Trophoblast cell (in vitro differentiated cells and primary cell): ENCODE measurements around the gene CSF2.

ENCODE experiments used
- DNase-seq, 2 donors: peaks; one replicate each; pipeline ENCODE4 v3.0.0-alpha.2; 2016
- H2AFZ ChIP-seq: 2 replicates; pipeline ENCODE4 v1.6.1; 2013; ENCODE audit warnings: low read length, moderate library complexity, mild to moderate bottlenecking; ENCODE audit not compliant: insufficient read depth, poor library complexity
- H2AK5ac ChIP-seq: 2 replicates; pipeline ENCODE4 v1.6.1; 2013; ENCODE audit warnings: mild to moderate bottlenecking, low read length
- H2BK120ac ChIP-seq: 2 replicates; pipeline ENCODE4 v1.6.1; 2013; ENCODE audit warnings: low read length, mild to moderate bottlenecking, moderate library complexity; ENCODE audit not compliant: insufficient read depth, poor library complexity
- H2BK12ac ChIP-seq: 2 replicates; pipeline ENCODE4 v1.6.1; 2013; ENCODE audit warnings: mild to moderate bottlenecking, low read length, moderate library complexity
- H2BK5ac ChIP-seq: 2 replicates; pipeline ENCODE4 v1.6.1; 2013; ENCODE audit warnings: low read length, low read depth, moderate library complexity, mild to moderate bottlenecking; ENCODE audit not compliant: poor library complexity
- H3K14ac ChIP-seq: 2 replicates; pipeline ENCODE4 v1.6.1; 2013; ENCODE audit warnings: mild to moderate bottlenecking, low read length
- H3K18ac ChIP-seq: 2 replicates; pipeline ENCODE4 v1.6.1; 2013; ENCODE audit warnings: mild to moderate bottlenecking, low read length
- H3K23ac ChIP-seq: 2 replicates; pipeline ENCODE4 v1.6.1; 2013; ENCODE audit warnings: low read length
- H3K27ac ChIP-seq: 2 replicates; pipeline ENCODE4 v1.5.1; 2013; ENCODE audit warnings: low read depth, mild to moderate bottlenecking, inconsistent platforms, low read length, moderate library complexity
- H3K27me3 ChIP-seq: 2 replicates; pipeline ENCODE4 v1.6.1; 2013; ENCODE audit warnings: inconsistent platforms, mild to moderate bottlenecking, low read length, moderate library complexity; ENCODE audit not compliant: insufficient read depth
- H3K36me3 ChIP-seq, 2 experiments: 1 replicate in 1 of 2; 2 replicates in 1 of 2; pipeline ENCODE4 v1.6.1; 2013; ENCODE audit warnings: low read length in 2 of 2, mild to moderate bottlenecking in 2 of 2, moderate library complexity in 1 of 2; ENCODE audit not compliant: insufficient read depth in 2 of 2, control insufficient read depth in 1 of 2
- H3K4ac ChIP-seq: 2 replicates; pipeline ENCODE4 v1.6.1; 2013; ENCODE audit warnings: low read depth, mild to moderate bottlenecking, low read length, moderate library complexity
- H3K4me1 ChIP-seq, 2 experiments: 1 replicate in 1 of 2; 2 replicates in 1 of 2; pipeline ENCODE4 v1.6.1; 2013; ENCODE audit warnings: low read length in 2 of 2, mild to moderate bottlenecking in 2 of 2, moderate library complexity in 1 of 2; ENCODE audit not compliant: insufficient read depth in 2 of 2, control insufficient read depth in 1 of 2
- H3K4me2 ChIP-seq: 2 replicates; pipeline ENCODE4 v1.6.1; 2013; ENCODE audit warnings: inconsistent platforms, mild to moderate bottlenecking, low read length, moderate library complexity
- H3K4me3 ChIP-seq: 2 replicates; pipeline ENCODE4 v1.5.1; 2013; ENCODE audit warnings: mild to moderate bottlenecking, low read depth, low read length, inconsistent platforms
- H3K79me1 ChIP-seq: one replicate; pipeline ENCODE4 v1.6.1; 2013; ENCODE audit warnings: low read length
- H3K79me2 ChIP-seq: 2 replicates; pipeline ENCODE4 v1.6.1; 2013; ENCODE audit warnings: low read length, mild to moderate bottlenecking; ENCODE audit not compliant: control insufficient read depth, insufficient read depth, poor library complexity
- H3K9ac ChIP-seq: 2 replicates; pipeline ENCODE4 v1.6.1; 2013; ENCODE audit warnings: mild to moderate bottlenecking, low read length
- H3K9me3 ChIP-seq: 2 replicates; pipeline ENCODE4 v1.6.1; 2013; ENCODE audit warnings: low read depth, mild to moderate bottlenecking, control low read depth, inconsistent platforms, low read length; ENCODE audit not compliant: insufficient read depth
- H4K12ac ChIP-seq: 2 replicates; pipeline ENCODE4 v1.6.1; 2013; ENCODE audit warnings: low read depth, mild to moderate bottlenecking, low read length, moderate library complexity
- H4K8ac ChIP-seq: 2 replicates; pipeline ENCODE4 v1.6.1; 2013; ENCODE audit warnings: low read depth, mild to moderate bottlenecking, low read length, moderate library complexity
- H4K91ac ChIP-seq: one replicate; pipeline ENCODE4 v1.6.1; 2013; ENCODE audit warnings: low read depth, mild to moderate bottlenecking, low read length, moderate library complexity
- WGBS: extraction: QIAGEN DNeasy Blood & Tissue Kit; methylation state at CpG from one replicate; pipeline ENCODE4 v1.1.7; 2013; ENCODE audit warnings: missing lambda C conversion rate; ENCODE audit not compliant: insufficient read length, insufficient coverage; ENCODE audit errors: extremely low coverage; 5-methylcytosine and 5-hydroxymethylcytosine counted together

Gene CSF2

DNA sequence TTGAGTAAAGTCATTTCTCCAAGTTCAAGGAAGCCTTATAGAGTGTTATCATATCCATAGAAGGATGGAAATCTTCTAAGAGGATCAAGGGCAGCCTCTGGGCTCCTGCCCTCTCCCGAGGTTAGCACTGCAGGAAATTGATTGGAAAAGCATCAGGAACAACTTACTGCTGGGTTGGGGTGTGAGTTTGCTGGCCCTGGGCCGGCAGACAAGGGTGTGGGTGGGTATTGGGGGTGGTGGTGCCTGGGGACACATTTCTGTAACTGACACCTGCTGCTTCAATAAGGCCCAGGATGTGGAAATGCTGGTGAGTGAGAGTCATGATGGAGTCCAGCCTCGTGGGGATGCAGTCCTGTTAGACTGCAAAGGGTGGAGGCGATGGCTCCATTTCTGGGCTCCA is 5.5 kb downstream of the CSF2 start:
- Histone ChIP-seq H4K91ac (no peak overlapping the region), H4K8ac (no peak overlapping the region), H3K4me2 (no peak overlapping the region), H3K4ac (no peak overlapping the region), H2BK12ac (no peak overlapping the region), H2AFZ (no peak overlapping the region), H3K4me3 (no peak overlapping the region), H3K4me1 (no peaks in the 10 kb centered on the region), H3K9me3 (no peaks in the 10 kb centered on the region), H3K27ac (no peak overlapping the region), H3K36me3 (no peaks in the 10 kb centered on the region), H2AK5ac (no peak overlapping the region), H3K23ac (no peak overlapping the region), H3K9ac (no peak overlapping the region), H3K14ac (no peak overlapping the region), H2BK120ac (no peak overlapping the region), H3K79me1 (no peaks in the 10 kb centered on the region), H3K27me3 (no peaks in the 10 kb centered on the region), H3K18ac (no peak overlapping the region), H4K12ac (no peak overlapping the region), H3K79me2 (no peaks in the 10 kb centered on the region), H2BK5ac (no peak overlapping the region)
- no peak for DNase-seq
- no CpG with 5 or more reads among the region's 4 CpGs for WGBS

- Histone ChIP-seq H4K91ac (no peak overlapping the region), H3K27me3 (no peaks in the 10 kb centered on the region), H3K4me1 (no peaks in the 10 kb centered on the region), H3K18ac (no peak overlapping the region), H3K4me3 (no peak overlapping the region), H3K27ac (no peak overlapping the region), H2AK5ac (no peak overlapping the region), H4K8ac (no peak overlapping the region), H3K4ac (no peak overlapping the region), H3K9me3 (no peaks in the 10 kb centered on the region), H2BK5ac (no peak overlapping the region), H3K36me3 (no peaks in the 10 kb centered on the region), H2AFZ (no peak overlapping the region), H2BK120ac (no peak overlapping the region), H3K9ac (no peak overlapping the region), H3K79me1 (no peaks in the 10 kb centered on the region), H3K79me2 (no peaks in the 10 kb centered on the region), H3K4me2 (no peak overlapping the region), H4K12ac (no peak overlapping the region), H3K23ac (no peak overlapping the region), H2BK12ac (no peak overlapping the region), H3K14ac (no peak overlapping the region)
- WGBS: no CpG with 5 or more reads among the region's 3 CpGs
- no peak for DNase-seq
Observed at GRCh38 chr5:132079619-132080018, 6.0 kb downstream of the CSF2 start.

DNA sequence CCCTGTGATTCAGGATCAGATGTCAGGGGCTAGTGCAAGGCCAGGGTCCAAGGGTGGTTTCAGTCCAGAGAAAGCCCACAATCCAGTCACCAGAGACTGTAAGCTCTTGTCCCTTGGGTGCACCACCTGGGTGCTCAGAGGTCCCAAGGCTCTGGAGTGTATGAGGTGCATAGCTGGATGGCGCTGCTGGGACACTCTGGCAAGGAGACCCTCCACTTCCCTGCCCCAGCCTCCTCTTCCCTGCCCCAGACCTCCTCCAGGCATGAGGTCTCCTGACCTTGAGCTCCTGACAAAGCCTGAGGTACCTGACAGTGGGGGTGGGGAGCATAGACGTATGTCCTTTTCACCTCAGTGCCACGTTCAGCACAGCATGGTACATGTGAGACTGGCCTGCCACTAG is 7.0 kb downstream of the CSF2 start:
- no peak overlapping the region for H3K27ac ChIP-seq
- no CpG with 5 or more reads among the region's 3 CpGs for WGBS
- H3K23ac ChIP-seq: no peak overlapping the region
- no peak overlapping the region for H2AK5ac ChIP-seq
- H3K36me3 ChIP-seq: no peaks in the 10 kb centered on the region
- no peak overlapping the region for H4K8ac ChIP-seq
- no peak overlapping the region for H3K9ac ChIP-seq
- H3K79me2 ChIP-seq: no peaks in the 10 kb centered on the region
- no peak overlapping the region for H3K4me3 ChIP-seq
- no peak overlapping the region for H4K12ac ChIP-seq
- H2AFZ ChIP-seq: no peak overlapping the region
- no peaks in the 10 kb centered on the region for H3K4me1 ChIP-seq
- H3K4me2 ChIP-seq: no peak overlapping the region
- H3K27me3 ChIP-seq: no peaks in the 10 kb centered on the region
- H3K4ac ChIP-seq: no peak overlapping the region
- no peak overlapping the region for H2BK5ac ChIP-seq
- H3K79me1 ChIP-seq: no peaks in the 10 kb centered on the region
- no peak for DNase-seq
- no peak overlapping the region for H3K14ac ChIP-seq
- no peak overlapping the region for H2BK12ac ChIP-seq
- H3K9me3 ChIP-seq: no peaks in the 10 kb centered on the region
- no peak overlapping the region for H2BK120ac ChIP-seq
- no peak overlapping the region for H3K18ac ChIP-seq
- no peak overlapping the region for H4K91ac ChIP-seq

- no peak overlapping the region for H2AK5ac ChIP-seq
- no peak overlapping the region for H4K8ac ChIP-seq
- no peaks in the 10 kb centered on the region for H3K9me3 ChIP-seq
- H3K4me3 ChIP-seq: no peak overlapping the region
- H3K14ac ChIP-seq: no peak overlapping the region
- H3K18ac ChIP-seq: no peak overlapping the region
- H3K27me3 ChIP-seq: no peaks in the 10 kb centered on the region
- no peak overlapping the region for H2AFZ ChIP-seq
- no peak overlapping the region for H2BK12ac ChIP-seq
- no peak overlapping the region for H3K9ac ChIP-seq
- H3K27ac ChIP-seq: no peak overlapping the region
- no peak overlapping the region for H4K12ac ChIP-seq
- H3K4me2 ChIP-seq: no peak overlapping the region
- no peak overlapping the region for H2BK5ac ChIP-seq
- no peaks in the 10 kb centered on the region for H3K4me1 ChIP-seq
- H2BK120ac ChIP-seq: no peak overlapping the region
- no peaks in the 10 kb centered on the region for H3K79me1 ChIP-seq
- no peak overlapping the region for H3K4ac ChIP-seq
- DNase-seq: no peak
- H3K23ac ChIP-seq: no peak overlapping the region
- H4K91ac ChIP-seq: no peak overlapping the region
- no peaks in the 10 kb centered on the region for H3K79me2 ChIP-seq
- H3K36me3 ChIP-seq: no peaks in the 10 kb centered on the region
- WGBS: no CpG with 5 or more reads among the region's 3 CpGs
Observed at GRCh38 chr5:132081458-132081857, 7.9 kb downstream of the CSF2 start.
